Activated naive CD4-positive, alpha-beta T cell treated with anti-CD3 and anti-CD28 coated beads, Interleukin-2, amount 10 ng/mL, durations not matched to agents 7 days and 5 days (primary cell): ENCODE data around the gene SRGAP3.
"Not testable (repeated sequence)": the region's sequence is repeated elsewhere in the genome, so short reads cannot be mapped to it uniquely, and the experiment has no call there.

Experiments
- CTCF ChIA-PET: fragments of 350-600 bp; sonication (Branson Sonifier 250); formaldehyde crosslinking; loops from one replicate; lab custom pipeline; 2021; ENCODE audit warnings: antibody characterized with exemption; lab: Charles Lee
- DNase-seq: peaks from one replicate; pipeline ENCODE4 v3.0.0-alpha.2; 2020
- H3K27ac Mint-ChIP-seq: one replicate; pipeline ENCODE4 v1.8.0; 2021; ENCODE audit warnings: mild to moderate bottlenecking, moderate library complexity, mixed read lengths
- H3K27me3 Mint-ChIP-seq: one replicate; pipeline ENCODE4 v1.8.0; 2021; ENCODE audit warnings: mild to moderate bottlenecking, mixed read lengths
- H3K36me3 Mint-ChIP-seq: one replicate; pipeline ENCODE4 v1.8.0; 2021; ENCODE audit warnings: mixed read lengths
- H3K4me1 Mint-ChIP-seq: one replicate; pipeline ENCODE4 v1.8.0; 2021; ENCODE audit warnings: mixed read lengths
- H3K4me3 Mint-ChIP-seq: one replicate; pipeline ENCODE4 v1.8.0; 2021; ENCODE audit warnings: mild to moderate bottlenecking, moderate library complexity, mixed read lengths
- H3K9me3 Mint-ChIP-seq: one replicate; pipeline ENCODE4 v1.8.0; 2021; ENCODE audit warnings: mixed read lengths

The SRGAP3 gene

DNA sequence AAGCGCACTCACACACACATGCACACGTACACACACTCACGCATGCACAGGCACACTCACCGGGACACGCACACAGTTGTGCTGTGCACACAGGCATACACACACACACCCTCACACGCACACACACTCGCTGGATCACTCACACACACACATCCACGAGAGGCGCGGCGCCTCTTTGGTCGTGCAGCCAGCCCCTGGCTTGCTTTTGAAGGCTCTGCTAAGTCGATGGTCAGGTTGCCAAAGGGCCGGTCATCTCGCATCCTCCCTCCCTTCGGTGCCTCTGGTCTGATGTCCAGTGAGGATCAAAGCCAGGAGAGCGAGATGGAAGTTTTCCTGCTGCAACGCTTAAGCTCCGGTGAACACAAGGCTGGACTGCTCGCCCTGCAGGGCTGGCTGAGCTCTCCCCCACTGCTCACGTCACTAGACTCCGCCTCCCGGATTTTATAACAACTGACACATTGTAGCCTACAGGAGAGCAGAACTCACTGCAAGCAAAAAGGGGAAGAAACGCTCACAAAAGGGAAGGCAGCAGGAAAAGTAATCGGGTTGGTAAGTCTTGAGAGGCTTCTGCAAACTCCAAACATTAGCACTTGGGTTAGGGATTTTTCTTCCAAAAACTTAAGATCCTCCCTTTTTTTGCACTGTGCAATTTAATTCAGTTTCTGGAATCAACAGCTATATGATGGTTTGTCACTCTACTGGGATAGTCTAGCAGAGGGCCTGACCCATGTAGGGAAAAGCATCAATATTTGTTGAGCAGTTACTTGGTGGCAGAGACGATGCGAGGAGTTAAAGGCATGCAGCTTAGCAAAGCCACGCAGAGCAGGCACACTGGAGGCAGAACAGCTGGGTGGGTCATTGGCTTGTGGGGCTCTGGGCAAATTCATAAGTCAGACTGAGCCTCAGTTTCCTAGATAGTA is at the start of gene SRGAP3:
Gene SRGAP3, minus strand, starts transcription at position 374 of the 920 bp plus-strand sequence. CDS start 695 bp downstream, outside the sequence.
- CTCF ChIA-PET = interaction anchor here (0.6 to 2.9 kb wide), 14 partner anchors 10 to 336 kb away, joined by 3 to 21 read pairs (median 4); no protein-coding TSS in a partner anchor
- Mint-ChIP-seq H3K27me3 (peaks cover 30% of the 10 kb centered on the region), H3K9me3 (no peaks in the 10 kb centered on the region), H3K36me3 (no peaks in the 10 kb centered on the region), H3K4me3 (peak within 1 kb of the TSS; percentile 83), H3K27ac (peak within 1 kb of the TSS; percentile 58), H3K4me1 (peaks cover 30% of the 10 kb centered on the region)
- peak; percentile 89 for DNase-seq

DNA sequence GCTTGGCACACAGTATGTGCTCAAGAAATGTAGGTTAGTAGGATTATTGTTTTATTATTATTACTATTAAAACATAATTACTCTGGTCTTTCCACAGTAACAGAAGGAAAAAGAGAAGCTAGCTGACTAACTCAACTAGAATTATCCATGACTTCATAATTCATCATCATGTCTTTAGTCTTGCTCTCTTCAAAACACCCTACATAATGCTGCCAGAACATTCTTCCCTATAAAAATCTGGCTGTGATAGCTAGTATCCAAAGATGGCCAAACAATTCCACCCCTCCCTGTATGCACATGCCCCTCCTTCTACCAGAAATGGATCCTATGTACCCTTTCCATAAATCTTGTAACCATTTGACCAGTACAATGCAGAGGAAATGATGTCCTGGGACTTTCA is 48.8 kb upstream of the SRGAP3 start:
- peaks cover 21% of the 10 kb centered on the region for H3K27me3 Mint-ChIP-seq

GRCh38 chr3:9296241-9296640 is 46.8 kb upstream of the SRGAP3 start:
- Mint-ChIP-seq H3K4me1 (no peaks in the 10 kb centered on the region), H3K27ac (no peak overlapping the region), H3K9me3 (no peaks in the 10 kb centered on the region), H3K4me3 (no peak overlapping the region), H3K36me3 (no peaks in the 10 kb centered on the region), H3K27me3 (peaks cover 20% of the 10 kb centered on the region)
- CTCF ChIA-PET = interaction anchor here (1.5 kb wide), 1 partner anchor 326 kb away, joined by 3 read pairs; no protein-coding TSS in a partner anchor
- no peak for DNase-seq

More for the DNA sequence above, 48.8 kb upstream of the SRGAP3 start:
- H3K4me1 Mint-ChIP-seq = peaks cover 4% of the 10 kb centered on the region
- CTCF ChIA-PET = interaction anchor here (0.6 kb wide), 1 partner anchor 88 kb away, joined by 3 read pairs; no protein-coding TSS in a partner anchor
- no peaks in the 10 kb centered on the region for H3K36me3 Mint-ChIP-seq
- DNase-seq = no peak
- H3K27ac Mint-ChIP-seq = no peak overlapping the region
- no peaks in the 10 kb centered on the region for H3K9me3 Mint-ChIP-seq
- no peak overlapping the region for H3K4me3 Mint-ChIP-seq

GRCh38 chr3:9295007-9295406 is 45.6 kb upstream of the SRGAP3 start:
- CTCF ChIA-PET = interaction anchor here (0.9 kb wide), 1 partner anchor 307 kb away, joined by 4 read pairs; no protein-coding TSS in a partner anchor
- no peaks in the 10 kb centered on the region for H3K36me3 Mint-ChIP-seq

GRCh38 chr3:9293953-9294352 is 44.5 kb upstream of the SRGAP3 start:
- DNase-seq, CTCF ChIA-PET, H3K4me1 Mint-ChIP-seq, H3K27ac Mint-ChIP-seq, H3K36me3 Mint-ChIP-seq, H3K9me3 Mint-ChIP-seq, H3K4me3 Mint-ChIP-seq: not testable (repeated sequence)
- H3K27me3 Mint-ChIP-seq = peaks cover 19% of the 10 kb centered on the region

More at GRCh38 chr3:9295007-9295406, 45.6 kb upstream of the SRGAP3 start:
- no peaks in the 10 kb centered on the region for H3K9me3 Mint-ChIP-seq
- H3K27me3 Mint-ChIP-seq = peaks cover 16% of the 10 kb centered on the region
- no peak for DNase-seq
- H3K27ac Mint-ChIP-seq = no peak overlapping the region
- no peak overlapping the region for H3K4me3 Mint-ChIP-seq
- no peaks in the 10 kb centered on the region for H3K4me1 Mint-ChIP-seq

DNA sequence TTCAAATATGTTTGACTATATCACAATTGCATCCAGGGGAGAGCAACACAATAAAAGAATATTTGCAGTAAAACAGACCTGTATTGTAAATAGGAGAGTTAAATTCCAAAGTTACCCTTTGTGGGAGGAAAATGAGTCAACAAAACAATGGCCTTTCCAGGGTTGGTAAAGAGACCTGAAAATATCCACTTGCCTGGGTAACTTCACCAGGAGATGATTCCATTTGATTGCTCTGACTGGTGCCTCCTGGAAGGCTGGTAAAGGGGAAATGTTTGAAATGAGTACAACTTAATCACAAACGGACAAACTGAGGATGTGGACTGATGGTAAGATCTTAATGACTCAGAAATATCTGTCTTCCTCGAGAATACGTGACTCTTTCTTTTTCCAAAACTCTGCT is 43.6 kb upstream of the SRGAP3 start:
- H3K27ac Mint-ChIP-seq = no peak overlapping the region
- H3K4me1 Mint-ChIP-seq = no peaks in the 10 kb centered on the region
- CTCF ChIA-PET = no interaction called here
- no peaks in the 10 kb centered on the region for H3K36me3 Mint-ChIP-seq
- no peak for DNase-seq
- no peak overlapping the region for H3K4me3 Mint-ChIP-seq
- peaks cover 21% of the 10 kb centered on the region for H3K27me3 Mint-ChIP-seq
- no peaks in the 10 kb centered on the region for H3K9me3 Mint-ChIP-seq

DNA sequence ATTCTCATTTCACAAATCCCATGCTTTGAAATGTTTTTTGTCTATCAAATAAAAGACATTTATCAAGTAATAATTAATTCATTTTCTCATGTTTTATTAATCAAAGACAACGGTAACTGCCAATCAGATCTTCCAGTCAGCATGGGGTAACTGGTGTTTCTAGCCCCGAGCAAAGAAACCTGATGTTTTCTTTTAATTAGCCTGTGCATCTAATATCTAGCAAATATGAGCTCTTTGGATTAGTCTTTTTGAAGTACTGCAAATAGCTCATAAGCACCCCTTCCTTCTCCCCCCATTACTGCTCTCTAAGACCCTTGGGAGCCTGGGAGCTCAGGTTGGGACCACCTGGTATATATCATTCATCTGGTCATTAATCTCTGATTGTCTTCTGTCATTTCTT is 43.1 kb upstream of the SRGAP3 start:
- CTCF ChIA-PET = no interaction called here
- Mint-ChIP-seq H3K4me3 (no peak overlapping the region), H3K27ac (no peak overlapping the region), H3K9me3 (no peaks in the 10 kb centered on the region), H3K27me3 (peaks cover 23% of the 10 kb centered on the region), H3K36me3 (no peaks in the 10 kb centered on the region), H3K4me1 (no peaks in the 10 kb centered on the region)
- DNase-seq = no peak

DNA sequence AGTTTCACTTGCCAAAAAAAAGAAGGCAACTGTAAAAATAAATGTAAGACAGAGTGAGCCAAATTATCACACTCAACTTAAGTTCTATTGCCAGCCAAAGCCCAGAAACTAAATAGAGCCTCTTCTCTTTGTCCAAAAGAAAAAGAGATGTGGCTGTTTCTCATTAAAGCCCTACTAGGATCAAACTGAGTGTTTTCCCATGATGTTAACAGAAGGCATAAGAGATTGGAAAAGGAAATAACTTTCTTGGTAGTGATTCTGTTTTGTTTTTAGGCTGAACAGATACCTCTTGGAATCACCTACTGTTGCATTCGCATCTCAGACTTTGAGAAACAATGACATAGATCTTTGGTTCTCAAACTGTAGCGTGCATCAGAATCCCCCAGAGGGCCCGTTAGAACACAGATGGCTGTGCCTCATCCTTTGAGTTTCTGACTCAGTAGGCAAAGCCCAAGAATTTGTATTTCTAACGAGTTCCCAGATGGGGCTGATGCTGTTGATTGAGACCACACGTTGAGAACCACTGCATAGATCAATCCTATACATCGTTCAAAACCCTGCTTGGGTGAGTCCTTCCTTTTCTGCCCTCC is 42.5 kb upstream of the SRGAP3 start:
- no peak for DNase-seq
- H3K4me3 Mint-ChIP-seq = no peak overlapping the region
- no peaks in the 10 kb centered on the region for H3K4me1 Mint-ChIP-seq
- CTCF ChIA-PET = no interaction called here
- no peak overlapping the region for H3K27ac Mint-ChIP-seq
- H3K27me3 Mint-ChIP-seq = peaks cover 23% of the 10 kb centered on the region
- no peaks in the 10 kb centered on the region for H3K9me3 Mint-ChIP-seq
- no peaks in the 10 kb centered on the region for H3K36me3 Mint-ChIP-seq

- H3K27ac Mint-ChIP-seq = no peak overlapping the region
- H3K9me3 Mint-ChIP-seq = no peaks in the 10 kb centered on the region
- DNase-seq = no peak
- H3K4me3 Mint-ChIP-seq = no peak overlapping the region
- no peaks in the 10 kb centered on the region for H3K4me1 Mint-ChIP-seq
- CTCF ChIA-PET = interaction anchor here (0.6 kb wide), 1 partner anchor 237 kb away, joined by 3 read pairs; no protein-coding TSS in a partner anchor
- H3K36me3 Mint-ChIP-seq = no peaks in the 10 kb centered on the region
- H3K27me3 Mint-ChIP-seq = peaks cover 23% of the 10 kb centered on the region
Measured at GRCh38 chr3:9290566-9290965, 41.1 kb upstream of the SRGAP3 start.

DNA sequence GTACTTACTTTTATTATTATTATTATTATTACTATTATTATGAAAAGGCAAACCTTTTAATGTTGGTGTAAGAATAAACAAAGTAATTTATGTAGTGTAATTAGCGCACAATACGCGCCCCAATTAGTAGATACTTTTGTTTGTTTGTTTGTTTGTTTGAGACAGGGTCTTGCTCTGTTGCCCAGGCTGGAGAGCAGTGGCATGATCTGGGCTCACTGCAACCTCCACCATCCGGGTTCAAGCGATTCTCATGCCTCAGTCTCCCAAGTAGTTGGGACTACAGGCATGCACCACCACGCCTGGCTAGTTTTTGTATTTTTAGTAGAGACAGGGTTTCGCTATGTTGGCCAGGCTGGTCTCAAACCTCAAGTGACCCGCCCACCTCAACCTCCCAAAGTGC is 32.1 kb upstream of the SRGAP3 start:
- CTCF ChIA-PET, H3K9me3 Mint-ChIP-seq, H3K27me3 Mint-ChIP-seq: not testable (repeated sequence)

GRCh38 chr3:9280451-9281219 is 31.2 kb upstream of the SRGAP3 start:
- Mint-ChIP-seq H3K9me3 (no peaks in the 10 kb centered on the region), H3K4me3 (no peak overlapping the region), H3K27me3 (peaks cover 17% of the 10 kb centered on the region), H3K27ac (no peak overlapping the region), H3K4me1 (no peaks in the 10 kb centered on the region), H3K36me3 (no peaks in the 10 kb centered on the region)
- CTCF ChIA-PET = interaction anchor here (1.7 kb wide), 1 partner anchor 22 kb away, joined by 5 read pairs; no protein-coding TSS in a partner anchor
- DNase-seq = no peak

More for the DNA sequence above, 32.1 kb upstream of the SRGAP3 start:
- H3K4me1 Mint-ChIP-seq, H3K4me3 Mint-ChIP-seq, H3K36me3 Mint-ChIP-seq, H3K27ac Mint-ChIP-seq, DNase-seq: not testable (repeated sequence)

GRCh38 chr3:9279966-9280365 is 30.5 kb upstream of the SRGAP3 start:
- Mint-ChIP-seq H3K4me1 (no peaks in the 10 kb centered on the region), H3K27ac (no peak overlapping the region), H3K27me3 (peaks cover 17% of the 10 kb centered on the region), H3K36me3 (no peaks in the 10 kb centered on the region), H3K9me3 (peaks cover 3% of the 10 kb centered on the region), H3K4me3 (no peak overlapping the region)
- CTCF ChIA-PET = interaction anchor here (1.7 kb wide), 1 partner anchor 22 kb away, joined by 5 read pairs; no protein-coding TSS in a partner anchor
- no peak for DNase-seq

DNA sequence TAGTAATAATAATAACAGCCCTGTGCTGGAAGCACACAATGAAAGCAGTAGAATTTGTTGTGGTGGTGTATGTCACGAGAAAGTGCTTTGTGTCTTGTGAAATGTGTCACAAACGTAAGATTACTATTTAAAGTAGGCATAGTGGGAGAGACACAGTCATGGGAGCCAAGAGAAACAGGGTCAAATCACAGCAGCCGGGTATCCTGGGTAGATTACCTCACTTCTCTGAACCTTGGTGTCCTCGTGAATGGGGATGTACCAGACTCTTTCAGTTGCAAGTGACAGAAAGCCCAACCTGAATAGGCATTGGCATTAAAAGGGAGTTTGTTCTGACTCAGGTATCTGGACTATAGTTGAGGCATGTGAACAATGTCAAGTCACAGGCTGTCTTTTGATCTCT is 29.1 kb upstream of the SRGAP3 start:
- no peaks in the 10 kb centered on the region for H3K36me3 Mint-ChIP-seq
- DNase-seq = no peak
- H3K4me1 Mint-ChIP-seq = no peaks in the 10 kb centered on the region
- no peak overlapping the region for H3K4me3 Mint-ChIP-seq
- peaks cover 26% of the 10 kb centered on the region for H3K27me3 Mint-ChIP-seq
- H3K27ac Mint-ChIP-seq = no peak overlapping the region
- peaks cover 3% of the 10 kb centered on the region for H3K9me3 Mint-ChIP-seq
- CTCF ChIA-PET = no interaction called here

DNA sequence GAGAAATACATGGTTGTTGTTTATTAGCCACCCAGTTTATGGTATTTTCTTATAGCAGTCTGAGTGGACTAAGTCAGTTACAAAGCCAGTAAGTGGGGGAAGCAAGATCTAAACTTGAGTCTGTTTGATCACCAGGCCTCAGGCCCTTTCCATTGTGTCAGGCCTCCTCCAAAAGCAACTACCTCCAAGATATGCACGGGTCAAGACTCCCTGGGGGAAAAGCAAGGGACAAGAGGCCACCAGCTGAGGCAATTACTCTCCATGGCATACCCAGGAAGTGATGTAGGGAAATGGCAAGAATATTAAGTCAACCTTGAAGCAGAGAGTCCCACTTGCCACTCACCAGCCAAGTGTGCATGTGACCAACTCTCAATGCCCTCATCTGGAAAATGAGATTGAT is 28.6 kb upstream of the SRGAP3 start:
- H3K27ac Mint-ChIP-seq = no peak overlapping the region
- no peaks in the 10 kb centered on the region for H3K4me1 Mint-ChIP-seq
- CTCF ChIA-PET = no interaction called here
- no peak for DNase-seq
- H3K4me3 Mint-ChIP-seq = no peak overlapping the region
- H3K9me3 Mint-ChIP-seq = peaks cover 3% of the 10 kb centered on the region
- H3K36me3 Mint-ChIP-seq = no peaks in the 10 kb centered on the region
- H3K27me3 Mint-ChIP-seq = peaks cover 26% of the 10 kb centered on the region
